ENCODE results near the gene DMD.

Gene DMD

DNA sequence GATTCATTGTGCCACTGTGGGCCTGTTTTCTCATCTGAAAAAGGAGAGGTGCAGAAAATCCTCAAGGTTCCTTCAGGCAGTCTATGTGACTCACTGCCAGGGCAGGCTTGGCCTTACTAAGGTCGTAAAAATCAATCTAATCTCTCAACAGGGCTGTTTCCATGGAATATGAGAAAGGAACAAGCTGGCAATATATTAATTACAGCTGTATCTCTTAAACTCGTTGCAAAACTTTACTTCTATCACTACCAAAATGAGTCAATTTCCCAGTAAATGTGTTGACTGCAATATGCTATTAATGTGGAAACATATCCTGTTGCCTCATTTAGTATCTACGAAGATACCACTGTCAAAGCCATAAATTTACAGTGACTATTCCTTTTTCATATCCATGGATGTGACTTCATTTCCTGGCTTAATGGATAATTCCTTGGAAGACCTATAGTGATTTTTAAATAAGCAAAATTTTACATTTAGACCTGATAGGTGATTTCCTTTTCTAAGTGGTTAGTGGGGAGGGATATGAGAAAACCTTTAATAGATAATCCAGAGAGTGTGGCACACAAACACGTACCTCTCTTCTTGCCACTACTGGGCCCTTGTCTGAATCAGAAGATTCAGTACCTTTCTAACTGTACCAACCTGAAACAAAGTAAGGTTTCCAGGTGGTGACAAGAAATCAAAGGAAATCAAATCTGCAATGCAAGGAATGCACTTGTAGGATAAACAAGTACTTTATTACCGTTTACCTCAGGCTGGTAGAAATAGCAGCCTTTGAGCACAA, 2012.1 kb downstream of the DMD start:
- Histone ChIP-seq H3K4me2 (ENCODE audit: low read depth, low read length) (no peak overlapping the region), H3K4me1 (ENCODE audit: low read length) (no peaks in the 10 kb centered on the region), H3F3A (ENCODE audit: insufficient read depth, low read length) (no peaks in the 10 kb centered on the region), H3K9me2 (replicated peaks; ENCODE audit: insufficient read depth, low read length) (no peaks in the 10 kb centered on the region), H3K9me3 (replicated peaks; ENCODE audit: insufficient read depth, low read length) (no peaks in the 10 kb centered on the region), H3K79me2 (ENCODE audit: low read length) (no peaks in the 10 kb centered on the region), H3K4me3 (ENCODE audit: low read length) (no peak overlapping the region), H4K20me1 (ENCODE audit: insufficient read depth, low read length) (no peaks in the 10 kb centered on the region), H2AFZ (ENCODE audit: low read length) (no peak overlapping the region), H3K36me3 (replicated peaks; ENCODE audit: insufficient read depth, low read length) (no peaks in the 10 kb centered on the region), H3K27me3 (replicated peaks; ENCODE audit: insufficient read depth, low read length) (no peaks in the 10 kb centered on the region), H3K9ac (ENCODE audit: low read length) (no peak overlapping the region), H3K27ac (ENCODE audit: low read length) (no peak overlapping the region)
- DNase-seq: no peak
- no peak for TF ChIP-seq EZH2phosphoT487 (IDR thresholded peaks at IDR 0.05; ENCODE audit: low read length)
- no peak for TF ChIP-seq EZH2 (optimal IDR thresholded peaks at IDR 0.05; ENCODE audit: low read depth, low read length)
- no peak for TF ChIP-seq CTCF (IDR thresholded peaks at IDR 0.05; ENCODE audit: low read length)

DNA sequence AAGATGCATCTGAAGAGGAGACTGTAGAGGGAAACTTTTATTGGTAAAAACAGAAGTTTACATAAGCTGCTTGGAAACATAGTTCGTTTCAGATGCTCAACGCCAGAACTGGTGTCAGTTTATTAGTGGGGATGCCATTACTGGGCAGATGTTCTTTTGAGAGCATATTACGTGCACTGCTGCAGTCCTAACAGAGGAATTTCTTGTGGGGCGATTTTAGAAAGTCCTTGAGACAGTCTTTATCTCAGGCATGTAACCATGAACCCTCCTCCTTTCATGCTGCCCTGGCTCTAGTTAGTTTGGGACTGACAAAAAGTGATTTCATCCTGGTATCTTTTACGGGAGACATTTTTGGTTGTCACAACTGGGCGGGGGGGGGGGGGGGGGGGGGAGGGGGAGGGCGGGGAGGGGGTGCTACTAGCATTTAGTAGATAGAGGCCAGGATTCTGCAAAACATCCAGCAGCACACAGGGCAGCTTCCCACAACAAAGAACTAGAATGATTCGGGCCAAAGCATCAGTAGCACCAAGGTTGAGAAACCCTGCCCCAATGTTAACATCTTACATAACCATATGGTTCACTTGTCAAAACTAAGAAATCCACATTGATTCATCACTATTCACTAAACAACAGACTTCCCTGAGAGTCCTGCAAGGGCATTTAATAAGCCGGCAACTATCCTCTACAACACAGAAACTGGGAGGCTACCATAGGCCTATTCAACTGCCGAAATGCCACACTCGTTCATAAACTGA, 2021.0 kb downstream of the DMD start:
- DNase-seq: no peak
- H3K9me2 ChIP-seq (replicated peaks; ENCODE audit: insufficient read depth, low read length): no peaks in the 10 kb centered on the region
- no peak for TF ChIP-seq EZH2phosphoT487 (IDR thresholded peaks at IDR 0.05; ENCODE audit: low read length)
- TF ChIP-seq EZH2 (optimal IDR thresholded peaks at IDR 0.05; ENCODE audit: low read depth, low read length): no peak
- no peak for TF ChIP-seq CTCF (IDR thresholded peaks at IDR 0.05; ENCODE audit: low read length)

DNA sequence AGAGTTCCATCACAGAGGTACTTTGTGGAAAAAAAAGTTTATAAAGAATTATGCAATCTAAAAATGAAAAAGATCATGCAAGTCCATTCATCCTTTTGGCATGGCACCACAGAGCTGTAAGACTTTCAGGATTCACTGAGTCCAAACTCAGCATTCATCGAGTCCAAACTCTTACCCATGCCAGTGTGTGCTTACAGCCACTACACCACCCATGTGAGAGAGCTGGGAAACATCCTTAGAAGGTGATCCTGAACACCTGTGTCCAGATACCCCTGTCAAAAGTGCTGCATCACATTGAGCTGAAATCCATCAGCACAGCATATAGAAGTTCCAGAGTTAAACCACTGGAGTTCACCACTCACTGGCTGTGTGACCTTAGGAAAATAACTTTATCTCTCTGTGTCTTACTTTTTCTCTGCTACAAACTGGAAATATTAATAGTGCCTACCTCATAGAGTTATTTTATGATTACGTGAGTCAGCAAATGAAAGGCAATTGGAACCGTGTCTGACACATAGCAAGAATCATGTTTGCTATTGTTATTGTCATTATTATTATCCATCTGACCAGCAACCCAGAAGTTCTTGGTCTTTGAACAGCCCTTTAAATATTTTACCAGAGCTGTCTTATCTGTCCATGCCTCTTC, 2024.5 kb downstream of the DMD start:
- Histone ChIP-seq H3K27ac (ENCODE audit: low read length) (no peak overlapping the region), H3K79me2 (ENCODE audit: low read length) (no peaks in the 10 kb centered on the region), H3K4me3 (ENCODE audit: low read length) (no peak overlapping the region), H3K9ac (ENCODE audit: low read length) (no peak overlapping the region), H3K9me2 (replicated peaks; ENCODE audit: insufficient read depth, low read length) (no peaks in the 10 kb centered on the region), H3K4me1 (ENCODE audit: low read length) (no peaks in the 10 kb centered on the region), H3K9me3 (replicated peaks; ENCODE audit: insufficient read depth, low read length) (no peaks in the 10 kb centered on the region), H3K4me2 (ENCODE audit: low read depth, low read length) (no peak overlapping the region), H3K27me3 (replicated peaks; ENCODE audit: insufficient read depth, low read length) (no peaks in the 10 kb centered on the region), H2AFZ (ENCODE audit: low read length) (no peak overlapping the region), H3F3A (ENCODE audit: insufficient read depth, low read length) (no peaks in the 10 kb centered on the region), H3K36me3 (replicated peaks; ENCODE audit: insufficient read depth, low read length) (no peaks in the 10 kb centered on the region), H4K20me1 (ENCODE audit: insufficient read depth, low read length) (no peaks in the 10 kb centered on the region)
- TF ChIP-seq EZH2phosphoT487 (IDR thresholded peaks at IDR 0.05; ENCODE audit: low read length) (no peak), EZH2 (optimal IDR thresholded peaks at IDR 0.05; ENCODE audit: low read depth, low read length) (no peak), CTCF (IDR thresholded peaks at IDR 0.05; ENCODE audit: low read length) (no peak)
- no peak for DNase-seq

More for the DNA sequence above, 2021.0 kb downstream of the DMD start:
- Histone ChIP-seq H3K9me3 (replicated peaks; ENCODE audit: insufficient read depth, low read length) (no peaks in the 10 kb centered on the region), H3F3A (ENCODE audit: insufficient read depth, low read length) (no peaks in the 10 kb centered on the region), H3K4me3 (ENCODE audit: low read length) (no peak overlapping the region), H3K27me3 (replicated peaks; ENCODE audit: insufficient read depth, low read length) (no peaks in the 10 kb centered on the region), H3K9ac (ENCODE audit: low read length) (no peak overlapping the region), H2AFZ (ENCODE audit: low read length) (no peak overlapping the region), H3K4me1 (ENCODE audit: low read length) (no peaks in the 10 kb centered on the region), H3K27ac (ENCODE audit: low read length) (no peak overlapping the region), H3K36me3 (replicated peaks; ENCODE audit: insufficient read depth, low read length) (no peaks in the 10 kb centered on the region), H3K4me2 (ENCODE audit: low read depth, low read length) (no peak overlapping the region), H3K79me2 (ENCODE audit: low read length) (no peaks in the 10 kb centered on the region), H4K20me1 (ENCODE audit: insufficient read depth, low read length) (no peaks in the 10 kb centered on the region)

Measured in MM.1S (cell line).